Heart right ventricle (tissue), 16 donors: ENCODE results near the gene TCERG1. TPM values are rescaled to one million over a fixed set of nuclear protein-coding genes. Genes with fewer than 3 reads are reported as not detected.

Experiments used
- ATAC-seq, 8 donors: fragments of 200-7000 bp; cut with Tn5 transposase; one replicate each; pipeline ENCODE4 v1.9.1; 2020; ENCODE audit warnings: mild to moderate bottlenecking in 8 of 8, moderate library complexity in 8 of 8, moderate number of reproducible peaks in 1 of 8
- DNase-seq, 2 donors: peaks; one replicate each; pipeline ENCODE4 v3.0.0-alpha.2; 2020
- H3K27ac ChIP-seq, 10 donors: fragments of 200-600 bp; sonication (generic) in 2 of 10; one replicate each; pipeline versions ENCODE4 v1.5.0 to v1.8.0; 2020 to 2022; ENCODE audit warnings: mild to moderate bottlenecking in 3 of 10
- H3K27me3 ChIP-seq, 7 donors: fragments of 200-600 bp; one replicate each; pipeline ENCODE4 v1.8.0; 2021 to 2022; ENCODE audit warnings: mild to moderate bottlenecking in 2 of 7
- H3K36me3 ChIP-seq, 9 donors: fragments of 200-600 bp; sonication (generic) in 1 of 9; one replicate each; pipeline versions ENCODE4 v1.5.0 to v1.8.0; 2020 to 2022; ENCODE audit warnings: mild to moderate bottlenecking in 2 of 9
- H3K4me1 ChIP-seq, 9 donors: fragments of 200-600 bp; sonication (generic) in 1 of 9; one replicate each; pipeline versions ENCODE4 v1.5.0 to v1.8.0; 2020 to 2022; ENCODE audit warnings: mild to moderate bottlenecking in 4 of 9
- H3K4me3 ChIP-seq, 10 donors: fragments of 200-600 bp; sonication (generic) in 2 of 10; one replicate each; pipeline versions ENCODE4 v1.5.0 to v1.8.0; 2020 to 2022; ENCODE audit warnings: mild to moderate bottlenecking in 7 of 10, moderate library complexity in 2 of 10
- H3K9me3 ChIP-seq, 11 donors: fragments of 200-600 bp in 10 of 11; sonication (generic) in 2 of 11; one replicate each; pipeline versions ENCODE4 v1.5.0 to v1.8.0; 2013 to 2022; ENCODE audit warnings: mild to moderate bottlenecking in 2 of 11, control low read depth in 1 of 11, moderate library complexity in 1 of 11
- CTCF ChIP-seq, 9 donors: fragments of 200-600 bp; sonication (generic) in 2 of 9; IDR thresholded peaks; one replicate each; pipeline versions ENCODE4 v1.5.0 to v1.8.0; 2021 to 2022; ENCODE audit warnings: antibody characterized with exemption in 9 of 9, mild to moderate bottlenecking in 5 of 9, moderate library complexity in 1 of 9
- WGBS, 2 donors: extraction: QIAGEN DNeasy Blood & Tissue Kit; methylation state at CpG; one replicate each; pipeline ENCODE4 v1.1.7; 2013; ENCODE audit warnings: inconsistent platforms in 1 of 2; 5-methylcytosine and 5-hydroxymethylcytosine counted together
- intact Hi-C, 10 donors: fragments of 100-400 bp; cut with DNase I; formaldehyde crosslinking; loops; one replicate each; pipeline versions ENCODE4 v1.11.1 to v1.14.2; 2022
- polyA plus RNA-seq, 2 donors: library from polyadenylated mRNA; stranded (reverse); fragments of 200-250 nt; gene quantifications; one replicate each; pipeline ENCODE4 v1.2.3, GENCODE V29; 2013
- total RNA-seq, 10 donors: library from RNA; stranded (reverse); fragmentation: NEBNext Ultra II Directional in 3 of 10; extraction: Animal tissue kit (Norgen Biotek cat#: 25700) in 3 of 10; gene quantifications; one replicate each; pipeline versions ENCODE4 v1.2.1 to v1.2.4, GENCODE V29; 2021 to 2023
- donor health status: Arrhythmogenic right ventricular cardiomyopathy.
- donor health status: ischemic (EF 13 %, LVEDD 7.1; RV severe dilation, severe dysfunction).
- donor health status: healthy with polysubstance abuse.
- donor health status: DM: no; HTN: yes; CAD: no.
- donor health status: DM: no; HTN: no; CAD: no.
- donor health status: ischemic (EF 25% LVEDD 6.9; RV normal size, moderate dysfunction).
- donor health status: ischemic (EF 25% LVEDD 5.7; RV mildly dilated, moderate dysfunction).
- donor health status: healthy.
- donor health status: DM: yes; HTN: yes; CAD: no.
- donor health status: Ischemic cardiomyopathy.
- donor health status: ischemic (EF 35%, LVEDD 5.7; RV mildly dilated, moderate dysfunction).
- donor health status: nonischemic (EF 11% LVEDD 7.7; RV severe dilation, severe dysfunction).
- donor health status: DM: yes; HTN: yes; CAD: no.
- donor health status: PGD.
- donor health status: ischemic (EF 29% LVEDD 5.4; RV normal size, mild dysfunction).
- donor health status: nonischemic (EF 23%, LVEDD 6.1; RV moderate dilation, normal function).

The TCERG1 gene
- total and polyA plus RNA-seq, 12 donors: 11.2 to 59.2 (median 21.1) TPM

GRCh38 chr5:146451411-146451810, 4.3 kb downstream of the TCERG1 start:
- no peak for ATAC-seq
- Histone ChIP-seq H3K27me3 (no peaks in the 10 kb centered on the region), H3K9me3 (no peaks in the 10 kb centered on the region), H3K27ac (no peak overlapping the region), H3K36me3 (peaks cover 0 to 22% (median 0%) of the 10 kb centered on the region in 9 donors), H3K4me1 (peaks cover 4 to 51% (median 29%) of the 10 kb centered on the region in 9 donors), H3K4me3 (no peak overlapping the region)
- intact Hi-C loops: no loop called here
- DNase-seq: no peak
- no peak for TF ChIP-seq CTCF (IDR thresholded peaks at IDR 0.05)
- 91% methylated on average over 6 of the region's 6 CpGs for WGBS, 2 donors

- intact Hi-C loops: no loop called here
Measured at GRCh38 chr5:146457431-146457830, 10.3 kb downstream of the TCERG1 start.

GRCh38 chr5:146458894-146459293, 11.8 kb downstream of the TCERG1 start:
- H3K36me3 ChIP-seq: peaks cover 0 to 97% (median 35%) of the 10 kb centered on the region in 9 donors
- 95 to 97% methylated on average over 5 of the region's 5 CpGs for WGBS, 2 donors
- peak in 1 of 8 donors; percentile 15 for ATAC-seq
- H3K27me3 ChIP-seq: no peaks in the 10 kb centered on the region
- no peak overlapping the region for H3K4me3 ChIP-seq
- H3K27ac ChIP-seq: no peak overlapping the region
- intact Hi-C loops: no loop called here
- H3K9me3 ChIP-seq: no peaks in the 10 kb centered on the region
- TF ChIP-seq CTCF (IDR thresholded peaks at IDR 0.05): no peak
- no peak for DNase-seq
- peaks cover 0 to 6% (median 0%) of the 10 kb centered on the region in 9 donors for H3K4me1 ChIP-seq

More at GRCh38 chr5:146457431-146457830, 10.3 kb downstream of the TCERG1 start:
- Histone ChIP-seq H3K27ac (no peak overlapping the region), H3K4me3 (no peak overlapping the region), H3K36me3 (peaks cover 0 to 82% (median 31%) of the 10 kb centered on the region in 9 donors), H3K27me3 (no peaks in the 10 kb centered on the region), H3K4me1 (peaks cover 0 to 13% (median 4%) of the 10 kb centered on the region in 9 donors), H3K9me3 (no peaks in the 10 kb centered on the region)
- WGBS, 2 donors: 51 to 65% methylated on average over 2 of the region's 2 CpGs
- TF ChIP-seq CTCF (IDR thresholded peaks at IDR 0.05): no peak
- ATAC-seq (no peak), DNase-seq (no peak)

GRCh38 chr5:146461319-146461718, 14.2 kb downstream of the TCERG1 start:
- no peak overlapping the region for H3K27ac ChIP-seq
- WGBS, 2 donors: 65 to 91% methylated on average over 1 of the region's 1 CpG
- peaks cover 0 to 6% (median 0%) of the 10 kb centered on the region in 9 donors for H3K4me1 ChIP-seq
- H3K4me3 ChIP-seq: no peak overlapping the region
- no peak for TF ChIP-seq CTCF (IDR thresholded peaks at IDR 0.05)
- ATAC-seq (no peak), DNase-seq (no peak)
- intact Hi-C loops: no loop called here
- H3K27me3 ChIP-seq: no peaks in the 10 kb centered on the region
- H3K36me3 ChIP-seq: peaks cover 0 to 100% (median 47%) of the 10 kb centered on the region in 9 donors
- H3K9me3 ChIP-seq: no peaks in the 10 kb centered on the region
